GM12878 (cell line): ENCODE data around the gene GLP1R. TPM values are rescaled to one million over a fixed set of nuclear protein-coding genes. Genes with fewer than 3 reads are reported as not detected.

Experiments
- ATAC-seq: fragments of 200-7000 bp; cut with Tn5 transposase; 3 replicates; pipeline ENCODE4 v1.9.1; 2020; ENCODE audit warnings: mild to moderate bottlenecking, moderate library complexity
- BruUV-seq: library from RNA; stranded (reverse); fragments of 400-500 nt; replicated peaks from 2 replicates; lab custom pipeline; 2021; lab: Mats Ljungman, UMichigan
- CTCF ChIA-PET: fragments of 300-600 bp; sonication (Branson Sonifier 250); formaldehyde crosslinking; extraction: SDS; loops from one replicate; lab custom pipeline; 2021; ENCODE audit warnings: inconsistent platforms; lab: Yijun Ruan, JAX
- POLR2A ChIA-PET: fragments of 350-600 bp; formaldehyde crosslinking; extraction: SDS; loops from one replicate; lab custom pipeline; 2021; ENCODE audit warnings: inconsistent platforms; lab: Charles Lee
- RAD21 ChIA-PET: fragments of 300-600 bp; sonication (Branson Sonifier 250); formaldehyde crosslinking; loops from one replicate; lab custom pipeline; 2023; ENCODE audit warnings: antibody characterized with exemption; ENCODE audit not compliant: unreplicated experiment; lab: Charles Lee
- SMC1A ChIA-PET: fragments of 300-600 bp; sonication (Branson Sonifier 250); formaldehyde crosslinking; loops from one replicate; lab custom pipeline; 2023; ENCODE audit not compliant: unreplicated experiment, uncharacterized antibody; lab: Charles Lee
- DNase-seq: peaks from one replicate; pipeline ENCODE4 v3.0.0-alpha.2; 2011; ENCODE audit warnings: low read depth, low spot score
- FAIRE-seq: peaks from 3 replicates; lab custom pipeline; 2011; peaks lifted over from hg19 to GRCh38; lab: Jason Lieb, UNC
- H2AFZ ChIP-seq: 2 replicates; pipeline ENCODE4 v1.6.0; 2011; ENCODE audit warnings: low read depth, low read length, control low read depth; ENCODE audit not compliant: control insufficient read depth
- H3K27ac ChIP-seq: 2 replicates; pipeline ENCODE4 v1.5.1; 2011; ENCODE audit warnings: control low read depth; ENCODE audit not compliant: control insufficient read depth, insufficient read depth
- H3K27me3 ChIP-seq, 2 experiments: replicated peaks in 1 of 2; 2 replicates each; pipeline versions ENCODE4 v1.6.0 to v1.6.1; 2011; ENCODE audit warnings: low read length in 1 of 2; ENCODE audit not compliant: control insufficient read depth in 2 of 2, insufficient read depth in 2 of 2
- H3K36me3 ChIP-seq, 2 experiments: 2 replicates each; pipeline ENCODE4 v1.5.1; 2011; ENCODE audit warnings: low read length in 1 of 2; ENCODE audit not compliant: control insufficient read depth in 2 of 2, insufficient read depth in 2 of 2
- H3K4me1 ChIP-seq: 2 replicates; pipeline ENCODE4 v1.6.1; 2011; ENCODE audit warnings: mild to moderate bottlenecking, low read length, moderate library complexity, mixed read lengths; ENCODE audit not compliant: control insufficient read depth, insufficient read depth
- H3K4me2 ChIP-seq: 2 replicates; pipeline ENCODE4 v1.6.0; 2011; ENCODE audit warnings: control low read depth; ENCODE audit not compliant: control insufficient read depth, insufficient read depth
- H3K4me3 ChIP-seq: fragments of 200-600 bp; sonication (generic); 2 replicates; pipeline ENCODE4 v1.5.1; 2016
- H3K79me2 ChIP-seq: 2 replicates; pipeline ENCODE4 v1.6.0; 2011; ENCODE audit warnings: low read length; ENCODE audit not compliant: control insufficient read depth, insufficient read depth
- H3K9ac ChIP-seq: 2 replicates; pipeline ENCODE4 v1.8.0; 2011; ENCODE audit warnings: low read length, control low read depth, mixed read lengths; ENCODE audit not compliant: control insufficient read depth, insufficient read depth
- H3K9me3 ChIP-seq: replicated peaks from 3 replicates; pipeline ENCODE4 v1.5.1; 2011; ENCODE audit warnings: mild to moderate bottlenecking, low read length; ENCODE audit not compliant: control insufficient read depth, insufficient read depth
- H4K20me1 ChIP-seq: 2 replicates; pipeline ENCODE4 v1.6.0; 2011; ENCODE audit not compliant: control insufficient read depth, insufficient read depth
- ASH2L ChIP-seq: fragments of 300-600, 200-600 bp; sonication (generic); IDR thresholded peaks from 2 replicates; pipeline ENCODE4 v1.6.1; 2017; ENCODE audit warnings: low read depth, mild to moderate bottlenecking, borderline replicate concordance
- EZH2 ChIP-seq: IDR thresholded peaks from 2 replicates; pipeline ENCODE4 v1.6.1; 2012; ENCODE audit warnings: low read depth, mild to moderate bottlenecking, control low read depth, inconsistent platforms, low read length, borderline replicate concordance; ENCODE audit not compliant: control insufficient read depth
- MTA3 ChIP-seq: IDR thresholded peaks from 2 replicates; pipeline ENCODE4 v1.6.1; 2012; ENCODE audit warnings: low read length, inconsistent platforms, borderline replicate concordance
- MYB ChIP-seq: fragments of 150-350 bp; IDR thresholded peaks from 2 replicates; pipeline ENCODE4 v1.6.1; 2014; ENCODE audit warnings: mild to moderate bottlenecking, low read depth, low read length, borderline replicate concordance
- NFXL1 ChIP-seq: fragments of 450-650 bp; IDR thresholded peaks from 2 replicates; pipeline ENCODE4 v1.6.1; 2017; ENCODE audit warnings: antibody characterized with exemption, mild to moderate bottlenecking, borderline replicate concordance
- STAT3 ChIP-seq: IDR thresholded peaks from 2 replicates; pipeline ENCODE4 v1.6.1; 2011; ENCODE audit warnings: low read depth, low read length, improper control_type of control experiment
- TAF1 ChIP-seq: IDR thresholded peaks from 2 replicates; pipeline ENCODE4 v1.6.1; 2011; ENCODE audit warnings: mild to moderate bottlenecking, low read depth, low read length, borderline replicate concordance
- YY1 ChIP-seq: IDR thresholded peaks from 2 replicates; pipeline ENCODE4 v1.6.1; 2011; ENCODE audit warnings: low read depth, mild to moderate bottlenecking, low read length
- ZNF274 ChIP-seq: IDR thresholded peaks from one replicate; pipeline ENCODE4 v1.8.0; 2011; ENCODE audit not compliant: insufficient read length, insufficient read depth
- ZZZ3 ChIP-seq: IDR thresholded peaks from 2 replicates; pipeline ENCODE4 v1.6.1; 2011; ENCODE audit warnings: low read depth; ENCODE audit not compliant: control insufficient read depth, insufficient read length
- WGBS: methylation state at CpG from one replicate; pipeline ENCODE4 v1.1.6; 2016; ENCODE audit warnings: low lambda C conversion rate; ENCODE audit not compliant: insufficient replicate concordance, insufficient coverage; ENCODE audit errors: missing lambda C conversion rate; 5-methylcytosine and 5-hydroxymethylcytosine counted together
- in situ Hi-C: fragments of 300-500 bp; cut with MboI; formaldehyde crosslinking; loops from 9 replicates; pipeline ENCODE4 v1.14.3; 2018; ENCODE audit warnings: mixed read lengths
- intact Hi-C: fragments of 100-400 bp; cut with micrococcal nuclease; formaldehyde crosslinking; loops from one replicate; pipeline ENCODE4 v1.14.2; 2022; ENCODE audit not compliant: unreplicated experiment
- polyA plus RNA-seq, 11 experiments: library from polyadenylated mRNA; depleted of rRNA in 4 of 11; unstranded in 6 of 11; stranded (reverse) in 5 of 11; fragments of >200 nt; fragmentation: Nextera tagmentation in 4 of 11; fragmentation: Illumina TruSeq in 1 of 11; extraction: Ambion mirVana in 4 of 11; extraction: Trizol in 1 of 11; gene quantifications; 1 replicate in 1 of 11; 2 replicates in 10 of 11; pipeline versions ENCODE4 v1.2.1 to v1.2.3, GENCODE V29; 2011 to 2016; ENCODE audit warnings: inconsistent platforms in 2 of 11, missing spikeins in 2 of 11, low read depth in 1 of 11
- total RNA-seq, 4 experiments: library from RNA; depleted of rRNA in 3 of 4; stranded (reverse); fragments of >200 nt in 3 of 4; fragmentation: Illumina TruSeq in 1 of 4; extraction: Trizol in 1 of 4; gene quantifications; 2 replicates each; pipeline versions ENCODE4 v1.2.1 to v1.2.3, GENCODE V29; 2013 to 2021
- TF ChIP-seq, protein P1 (sequence below): fragments of 450-650 bp; IDR thresholded peaks from 2 replicates; pipeline ENCODE4 v1.6.1; 2016; ENCODE audit warnings: mild to moderate bottlenecking, moderate library complexity, borderline replicate concordance
- TF ChIP-seq, protein P2 (sequence below): fragments of 450-650 bp; IDR thresholded peaks from 2 replicates; pipeline ENCODE4 v1.6.1; 2014; ENCODE audit warnings: mild to moderate bottlenecking

GLP1R gene
- total and polyA plus RNA-seq, 10 of the 15 experiments (the other 5 are each of a cell fraction or from before 2014, with no cell fraction given) = 0.01 TPM; not detected in 9

DNA sequence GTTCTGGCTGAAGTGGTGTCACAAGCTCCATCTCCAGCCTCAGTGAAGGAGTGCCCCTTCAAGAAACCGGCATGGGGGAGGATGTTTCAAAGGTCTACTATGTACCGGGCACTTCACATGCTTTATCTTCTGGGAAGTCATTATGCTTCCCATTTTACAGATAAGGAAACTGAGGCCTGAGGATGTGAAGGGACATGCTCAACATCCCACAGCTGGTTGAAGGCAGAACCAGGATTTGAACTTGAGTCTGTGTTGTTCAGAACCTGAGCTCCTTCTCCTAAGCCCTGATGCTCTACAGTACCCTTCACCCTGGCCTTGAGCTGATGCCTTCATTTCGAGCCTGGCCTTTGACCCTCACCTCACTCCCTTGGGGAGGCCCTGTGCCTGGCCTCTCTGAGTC lies 13.0 kb downstream of the GLP1R start:
- peaks cover 0 to 6% of the 10 kb centered on the region in 2 experiments; a peak in 3 of 4 replicates for H3K27me3 ChIP-seq
- H3K4me1 ChIP-seq = no peaks in the 10 kb centered on the region
- in situ Hi-C loops (no loop called here), intact Hi-C loops (no loop called here)
- ATAC-seq = no peak
- no peak for DNase-seq
- no TSS peak for BruUV-seq
- no peaks in the 10 kb centered on the region for H3K36me3 ChIP-seq
- ChIA-PET POLR2A (no interaction called here), SMC1A (interaction anchor here (0.8 kb wide), 1 partner anchor 25 kb away, joined by 3 read pairs; no protein-coding TSS in a partner anchor), RAD21 (no interaction called here), CTCF (interaction anchor here (0.8 kb wide), 1 partner anchor 32 kb away, joined by 3 read pairs; no protein-coding TSS in a partner anchor)
- no peak overlapping the region for H3K4me3 ChIP-seq
- no peaks in the 10 kb centered on the region for H3K79me2 ChIP-seq
- H3K9me3 ChIP-seq = no peaks in the 10 kb centered on the region
- H4K20me1 ChIP-seq = no peaks in the 10 kb centered on the region
- FAIRE-seq = no peak
- no peak overlapping the region for H3K27ac ChIP-seq
- H3K4me2 ChIP-seq = no peak overlapping the region
- no peak overlapping the region for H2AFZ ChIP-seq
- TF ChIP-seq NFXL1 (no peak), YY1 (no peak), TAF1 (no peak), MTA3 (no peak), MYB (no peak), ASH2L (no peak)
- WGBS = 47% methylated on average over 3 of the region's 3 CpGs
- H3K9ac ChIP-seq = no peak overlapping the region

DNA sequence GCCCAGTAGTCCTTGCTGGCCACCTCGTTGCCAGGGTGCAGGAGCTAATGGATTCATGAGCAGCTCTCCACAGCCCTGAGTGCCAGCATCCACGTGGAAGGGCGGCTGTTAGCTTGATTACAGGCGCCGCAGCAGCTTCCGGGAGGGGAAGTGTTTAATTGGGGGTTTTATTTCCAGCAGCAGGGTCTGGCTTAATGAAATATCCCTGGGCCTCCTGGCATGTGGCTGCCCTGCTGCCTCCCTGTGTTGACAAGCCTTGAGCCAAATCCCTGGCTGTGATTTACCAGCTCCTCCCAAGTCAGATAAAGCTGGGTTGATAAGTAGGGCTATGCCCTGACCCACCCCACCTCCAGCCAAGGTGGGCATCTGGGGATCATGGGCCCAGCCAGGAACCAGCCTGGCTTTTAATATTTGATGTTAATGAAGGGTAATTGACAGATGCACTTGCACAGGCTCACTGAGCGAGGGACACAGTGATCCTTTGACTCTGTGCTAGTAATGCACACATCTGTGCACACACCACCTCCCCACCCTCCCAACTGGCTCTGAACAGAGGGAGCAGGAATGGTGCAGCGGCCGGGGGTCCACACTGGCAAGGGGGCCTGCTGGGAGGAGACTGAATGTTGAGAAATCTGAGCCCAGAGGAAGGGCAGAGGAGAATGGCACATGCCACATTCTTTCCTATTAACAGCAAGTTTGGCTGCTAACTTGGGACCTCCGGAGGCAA lies 13.6 kb downstream of the GLP1R start:
- no peaks in the 10 kb centered on the region for H3K4me1 ChIP-seq
- H3K4me3 ChIP-seq = no peak overlapping the region
- no peaks in the 10 kb centered on the region for H4K20me1 ChIP-seq
- no peaks in the 10 kb centered on the region for H3K36me3 ChIP-seq
- FAIRE-seq (no peak), DNase-seq (no peak), ATAC-seq (no peak)
- H2AFZ ChIP-seq = no peak overlapping the region
- SMC1A ChIA-PET = interaction anchor here (0.8 kb wide), 1 partner anchor 25 kb away, joined by 3 read pairs; no protein-coding TSS in a partner anchor
- no peak overlapping the region for H3K4me2 ChIP-seq
- RAD21 ChIA-PET = no interaction called here
- intact Hi-C loops = no loop called here
- no peak overlapping the region for H3K27ac ChIP-seq
- WGBS = 53% methylated on average over 10 of the region's 10 CpGs
- CTCF ChIA-PET = interaction anchor here (0.7 to 0.8 kb wide), 2 partner anchors 31 to 353 kb away, joined by 3 read pairs; no protein-coding TSS in a partner anchor
- no peaks in the 10 kb centered on the region for H3K9me3 ChIP-seq
- no peaks in the 10 kb centered on the region for H3K79me2 ChIP-seq
- no TSS peak for BruUV-seq
- POLR2A ChIA-PET = no interaction called here
- H3K27me3 ChIP-seq = peaks cover 0 to 6% of the 10 kb centered on the region in 2 experiments; a peak in 3 of 4 replicates
- in situ Hi-C loops = no loop called here
- H3K9ac ChIP-seq = no peak overlapping the region
- TF ChIP-seq ZZZ3 (no peak), EZH2 (no peak), STAT3 (no peak), ZNF274 (no peak)
- TF ChIP-seq, protein P1, sequence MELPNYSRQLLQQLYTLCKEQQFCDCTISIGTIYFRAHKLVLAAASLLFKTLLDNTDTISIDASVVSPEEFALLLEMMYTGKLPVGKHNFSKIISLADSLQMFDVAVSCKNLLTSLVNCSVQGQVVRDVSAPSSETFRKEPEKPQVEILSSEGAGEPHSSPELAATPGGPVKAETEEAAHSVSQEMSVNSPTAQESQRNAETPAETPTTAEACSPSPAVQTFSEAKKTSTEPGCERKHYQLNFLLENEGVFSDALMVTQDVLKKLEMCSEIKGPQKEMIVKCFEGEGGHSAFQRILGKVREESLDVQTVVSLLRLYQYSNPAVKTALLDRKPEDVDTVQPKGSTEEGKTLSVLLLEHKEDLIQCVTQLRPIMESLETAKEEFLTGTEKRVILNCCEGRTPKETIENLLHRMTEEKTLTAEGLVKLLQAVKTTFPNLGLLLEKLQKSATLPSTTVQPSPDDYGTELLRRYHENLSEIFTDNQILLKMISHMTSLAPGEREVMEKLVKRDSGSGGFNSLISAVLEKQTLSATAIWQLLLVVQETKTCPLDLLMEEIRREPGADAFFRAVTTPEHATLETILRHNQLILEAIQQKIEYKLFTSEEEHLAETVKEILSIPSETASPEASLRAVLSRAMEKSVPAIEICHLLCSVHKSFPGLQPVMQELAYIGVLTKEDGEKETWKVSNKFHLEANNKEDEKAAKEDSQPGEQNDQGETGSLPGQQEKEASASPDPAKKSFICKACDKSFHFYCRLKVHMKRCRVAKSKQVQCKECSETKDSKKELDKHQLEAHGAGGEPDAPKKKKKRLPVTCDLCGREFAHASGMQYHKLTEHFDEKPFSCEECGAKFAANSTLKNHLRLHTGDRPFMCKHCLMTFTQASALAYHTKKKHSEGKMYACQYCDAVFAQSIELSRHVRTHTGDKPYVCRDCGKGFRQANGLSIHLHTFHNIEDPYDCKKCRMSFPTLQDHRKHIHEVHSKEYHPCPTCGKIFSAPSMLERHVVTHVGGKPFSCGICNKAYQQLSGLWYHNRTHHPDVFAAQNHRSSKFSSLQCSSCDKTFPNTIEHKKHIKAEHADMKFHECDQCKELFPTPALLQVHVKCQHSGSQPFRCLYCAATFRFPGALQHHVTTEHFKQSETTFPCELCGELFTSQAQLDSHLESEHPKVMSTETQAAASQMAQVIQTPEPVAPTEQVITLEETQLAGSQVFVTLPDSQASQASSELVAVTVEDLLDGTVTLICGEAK = no peak
- TF ChIP-seq, protein P2, sequence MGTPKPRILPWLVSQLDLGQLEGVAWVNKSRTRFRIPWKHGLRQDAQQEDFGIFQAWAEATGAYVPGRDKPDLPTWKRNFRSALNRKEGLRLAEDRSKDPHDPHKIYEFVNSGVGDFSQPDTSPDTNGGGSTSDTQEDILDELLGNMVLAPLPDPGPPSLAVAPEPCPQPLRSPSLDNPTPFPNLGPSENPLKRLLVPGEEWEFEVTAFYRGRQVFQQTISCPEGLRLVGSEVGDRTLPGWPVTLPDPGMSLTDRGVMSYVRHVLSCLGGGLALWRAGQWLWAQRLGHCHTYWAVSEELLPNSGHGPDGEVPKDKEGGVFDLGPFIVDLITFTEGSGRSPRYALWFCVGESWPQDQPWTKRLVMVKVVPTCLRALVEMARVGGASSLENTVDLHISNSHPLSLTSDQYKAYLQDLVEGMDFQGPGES = no peak
